ENCODE data around the gene ZBTB1.
"Not testable (repeated sequence)": the region's sequence is repeated elsewhere in the genome, so short reads cannot be mapped to it uniquely, and the experiment has no call there.

The ZBTB1 gene

DNA sequence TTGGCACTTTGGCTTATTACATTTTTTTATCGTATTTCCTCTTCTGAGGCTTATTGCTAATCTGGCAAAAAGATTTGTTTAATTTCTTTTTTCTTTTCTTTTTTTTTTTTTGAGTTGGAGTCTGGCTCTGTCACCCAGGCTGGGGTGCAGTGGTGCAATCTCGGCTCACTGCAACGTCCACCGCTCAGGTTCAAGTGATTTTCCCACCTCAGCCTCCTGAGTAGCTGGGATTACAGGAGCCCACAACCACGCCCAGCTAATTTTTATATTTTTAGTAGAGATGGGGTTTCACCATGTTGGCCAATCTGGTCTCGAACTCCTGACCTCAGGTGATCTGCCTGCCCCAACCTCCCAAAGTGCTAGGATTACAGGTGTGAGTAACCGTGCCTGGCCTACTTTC is 65.1 kb downstream of the ZBTB1 start:
- not testable (repeated sequence) for DNase-seq (ENCODE audit: low read depth)

DNA sequence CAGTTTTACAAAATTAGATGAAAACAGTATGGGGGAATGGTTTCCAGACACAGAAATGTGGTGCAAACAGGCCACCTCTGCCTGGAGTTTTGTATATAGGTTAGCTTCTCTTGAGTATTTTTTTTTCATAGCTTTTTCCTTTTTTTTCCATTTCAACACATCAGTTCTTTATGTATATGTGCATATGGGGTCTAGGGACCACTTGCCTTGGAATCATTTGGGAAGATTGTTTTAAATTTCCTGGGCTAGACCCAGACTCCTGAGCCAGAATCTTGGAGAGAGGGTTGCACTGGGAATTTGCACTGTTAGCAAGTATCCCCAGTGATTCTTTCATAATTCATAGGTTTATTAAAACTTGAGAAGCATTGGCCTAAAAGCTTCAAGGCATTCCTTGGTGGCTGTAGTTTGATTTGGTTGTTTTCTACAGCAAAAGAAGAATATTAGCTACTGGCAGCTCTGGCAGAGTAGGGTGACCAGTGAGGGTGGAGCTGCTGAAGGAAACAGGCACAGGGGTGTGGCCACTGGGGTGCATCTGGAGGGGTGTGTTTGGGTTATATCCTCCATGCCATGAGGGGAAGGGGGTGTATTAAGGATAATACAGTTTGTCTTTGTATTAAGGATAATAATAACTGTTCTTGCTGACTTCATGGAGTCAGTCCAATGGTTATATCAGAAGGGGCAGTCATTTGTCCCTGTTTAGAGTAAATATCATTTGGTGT is 68.0 kb downstream of the ZBTB1 start:
- DNase-seq (ENCODE audit: low read depth): no peak

DNA sequence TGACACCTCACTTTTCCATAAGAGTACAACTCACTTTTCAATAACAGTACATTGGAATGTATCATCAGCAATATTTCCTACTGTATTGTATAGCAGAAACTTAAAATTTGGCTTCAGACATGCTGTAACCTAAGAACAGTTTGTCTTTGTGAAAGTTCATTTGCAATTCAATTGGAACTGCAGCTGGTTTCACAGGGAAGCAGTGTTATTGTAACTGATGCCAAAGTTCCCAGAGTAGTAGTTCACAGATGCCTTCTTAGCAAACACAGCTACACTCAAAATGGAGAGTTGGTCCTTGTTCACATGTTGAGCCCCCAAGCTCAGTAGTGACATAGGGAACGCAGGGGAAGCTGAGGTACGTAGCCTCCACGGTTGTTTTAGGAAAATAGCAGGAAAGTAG is 68.5 kb downstream of the ZBTB1 start:
- DNase-seq (ENCODE audit: low read depth): no peak
